Keratinocyte (primary cell): ENCODE measurements around the gene ZACN. TPM values are rescaled to one million over a fixed set of nuclear protein-coding genes. Genes with fewer than 3 reads are reported as not detected.

ENCODE experiments used
- DNase-seq: peaks from one replicate; pipeline ENCODE4 v3.0.0-alpha.2; 2011; ENCODE audit warnings: low read depth, missing footprints, low spot score
- FAIRE-seq: peaks from 2 replicates; lab custom pipeline; 2011; peaks lifted over from hg19 to GRCh38; lab: Jason Lieb, UNC
- H2AFZ ChIP-seq: 2 replicates; pipeline ENCODE4 v1.6.0; 2012; ENCODE audit warnings: low read length, control low read depth, inconsistent platforms; ENCODE audit not compliant: control insufficient read depth
- H3K27ac ChIP-seq: 2 replicates; pipeline ENCODE4 v1.5.1; 2011; ENCODE audit warnings: low read length; ENCODE audit not compliant: control insufficient read depth, insufficient read depth
- H3K27me3 ChIP-seq: 3 replicates; pipeline ENCODE4 v1.6.0; 2011; ENCODE audit warnings: low read length; ENCODE audit not compliant: control insufficient read depth, insufficient read depth; ENCODE audit errors: extremely low read depth
- H3K36me3 ChIP-seq, 2 experiments: 2 replicates in 1 of 2; 3 replicates in 1 of 2; pipeline ENCODE4 v1.5.1; 2011; ENCODE audit warnings: low read length in 2 of 2, mild to moderate bottlenecking in 1 of 2; ENCODE audit not compliant: control insufficient read depth in 2 of 2, insufficient read depth in 2 of 2; ENCODE audit errors: extremely low read depth in 1 of 2
- H3K4me1 ChIP-seq: 3 replicates; pipeline ENCODE4 v1.5.1; 2011; ENCODE audit warnings: low read length; ENCODE audit not compliant: control insufficient read depth, insufficient read depth; ENCODE audit errors: extremely low read depth
- H3K4me2 ChIP-seq: 3 replicates; pipeline ENCODE4 v1.6.0; 2011; ENCODE audit warnings: low read depth, low read length; ENCODE audit not compliant: control insufficient read depth, insufficient read depth; ENCODE audit errors: extremely low read depth
- H3K4me3 ChIP-seq, 3 experiments: fragments of 200-600 bp in 1 of 3; sonication (generic) in 1 of 3; 2 replicates in 2 of 3; 3 replicates in 1 of 3; pipeline ENCODE4 v1.5.1; 2011 to 2016; ENCODE audit warnings: low read length in 3 of 3, mild to moderate bottlenecking in 3 of 3, control low read depth in 2 of 3, inconsistent platforms in 1 of 3, low read depth in 1 of 3, mixed read lengths in 1 of 3, mixed run types in 1 of 3, moderate library complexity in 1 of 3; ENCODE audit not compliant: control insufficient read depth in 2 of 3, insufficient read depth in 2 of 3; ENCODE audit errors: extremely low read depth in 1 of 3
- H3K79me2 ChIP-seq: 2 replicates; pipeline ENCODE4 v1.6.0; 2012; ENCODE audit warnings: low read length; ENCODE audit not compliant: control insufficient read depth, insufficient read depth
- H3K9ac ChIP-seq: 3 replicates; pipeline ENCODE4 v1.6.0; 2011; ENCODE audit warnings: low read length; ENCODE audit not compliant: control insufficient read depth, insufficient read depth; ENCODE audit errors: extremely low read depth
- H3K9me1 ChIP-seq: 3 replicates; pipeline ENCODE4 v1.6.0; 2011; ENCODE audit warnings: low read length; ENCODE audit not compliant: control insufficient read depth, insufficient read depth; ENCODE audit errors: extremely low read depth
- H3K9me3 ChIP-seq: 2 replicates; pipeline ENCODE4 v1.5.1; 2012; ENCODE audit warnings: low read depth, low read length; ENCODE audit not compliant: control insufficient read depth
- H4K20me1 ChIP-seq: 3 replicates; pipeline ENCODE4 v1.6.0; 2011; ENCODE audit warnings: low read length; ENCODE audit not compliant: control insufficient read depth, insufficient read depth; ENCODE audit errors: extremely low read depth
- EZH2 ChIP-seq: IDR thresholded peaks from one replicate; pipeline ENCODE4 v1.6.1; 2012; ENCODE audit warnings: inconsistent platforms, mild to moderate bottlenecking, low read length, moderate library complexity
- dilution Hi-C: fragments of 300-500 bp; cut with MboI; formaldehyde crosslinking; loops from one replicate; pipeline ENCODE4 v1.7.0; 2020; ENCODE audit warnings: low sequenced_read_pairs; ENCODE audit not compliant: extremely low pct_ligation_motif_present
- polyA plus RNA-seq, 5 experiments: library from polyadenylated mRNA; depleted of rRNA in 3 of 5; stranded (reverse) in 3 of 5; stranded (forward) in 1 of 5; unstranded in 1 of 5; fragments of >200 nt; gene quantifications; 1 replicate in 1 of 5; 2 replicates in 3 of 5; 3 replicates in 1 of 5; pipeline versions ENCODE4 v1.2.1 to v1.2.3, GENCODE V29; 2011 to 2012; ENCODE audit warnings: missing spikeins in 2 of 5, low read depth in 1 of 5, low replicate concordance in 1 of 5
- TF ChIP-seq, protein P1 (sequence below), 3 experiments: IDR thresholded peaks in 1 of 3; conservative IDR thresholded peaks in 1 of 3; optimal IDR thresholded peaks in 1 of 3; 2 replicates in 2 of 3; 3 replicates in 1 of 3; pipeline versions ENCODE3 to v1.5.1; 2011; ENCODE audit warnings: low read length in 3 of 3, mild to moderate bottlenecking in 3 of 3, moderate library complexity in 2 of 3, control low read depth in 1 of 3, inconsistent platforms in 1 of 3; ENCODE audit not compliant: insufficient read depth in 2 of 3; ENCODE audit errors: extremely low read depth in 1 of 3

Gene ZACN
- polyA plus RNA-seq, 1 donor (not counting 4 experiments of a cell fraction or from before 2014, with no cell fraction given) = not detected

DNA sequence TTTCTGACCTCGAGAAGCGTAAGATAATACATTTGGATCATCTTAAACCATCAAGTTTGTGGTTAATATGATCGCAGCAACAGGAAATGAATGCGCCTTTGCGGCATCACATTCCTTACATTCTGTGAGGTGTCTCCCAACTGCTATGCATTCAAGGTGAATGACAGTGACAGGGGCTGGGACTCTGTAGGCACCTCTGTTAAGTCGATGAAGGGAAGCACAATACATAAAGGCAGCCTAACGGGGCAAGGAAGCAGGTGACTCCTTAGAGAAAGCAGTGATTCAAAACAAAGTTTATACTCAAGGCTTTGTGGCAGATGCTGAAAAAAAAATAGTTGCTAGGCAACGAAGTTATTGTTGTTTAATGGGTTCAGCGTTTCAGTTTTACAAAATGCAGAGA, 30.3 kb upstream of the ZACN start:
- H3K27ac ChIP-seq = no peak overlapping the region
- no peak overlapping the region for H2AFZ ChIP-seq
- TF ChIP-seq, protein P1, sequence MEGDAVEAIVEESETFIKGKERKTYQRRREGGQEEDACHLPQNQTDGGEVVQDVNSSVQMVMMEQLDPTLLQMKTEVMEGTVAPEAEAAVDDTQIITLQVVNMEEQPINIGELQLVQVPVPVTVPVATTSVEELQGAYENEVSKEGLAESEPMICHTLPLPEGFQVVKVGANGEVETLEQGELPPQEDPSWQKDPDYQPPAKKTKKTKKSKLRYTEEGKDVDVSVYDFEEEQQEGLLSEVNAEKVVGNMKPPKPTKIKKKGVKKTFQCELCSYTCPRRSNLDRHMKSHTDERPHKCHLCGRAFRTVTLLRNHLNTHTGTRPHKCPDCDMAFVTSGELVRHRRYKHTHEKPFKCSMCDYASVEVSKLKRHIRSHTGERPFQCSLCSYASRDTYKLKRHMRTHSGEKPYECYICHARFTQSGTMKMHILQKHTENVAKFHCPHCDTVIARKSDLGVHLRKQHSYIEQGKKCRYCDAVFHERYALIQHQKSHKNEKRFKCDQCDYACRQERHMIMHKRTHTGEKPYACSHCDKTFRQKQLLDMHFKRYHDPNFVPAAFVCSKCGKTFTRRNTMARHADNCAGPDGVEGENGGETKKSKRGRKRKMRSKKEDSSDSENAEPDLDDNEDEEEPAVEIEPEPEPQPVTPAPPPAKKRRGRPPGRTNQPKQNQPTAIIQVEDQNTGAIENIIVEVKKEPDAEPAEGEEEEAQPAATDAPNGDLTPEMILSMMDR (optimal IDR thresholded peaks at IDR 0.05 in 1 of 3, IDR thresholded peaks at IDR 0.05 in 1 of 3, conservative IDR thresholded peaks at IDR 0.05 in 1 of 3; ENCODE audit: extremely low read depth in 1 of 3, insufficient read depth in 2 of 3, low read length in 3 of 3) = no peak
- no peak for TF ChIP-seq EZH2
- H3K9ac ChIP-seq = no peak overlapping the region
- DNase-seq = no peak
- no peaks in the 10 kb centered on the region for H4K20me1 ChIP-seq
- no peaks in the 10 kb centered on the region for H3K9me3 ChIP-seq
- dilution Hi-C loops = no loop called here
- peaks cover 15% of the 10 kb centered on the region for H3K4me1 ChIP-seq
- H3K36me3 ChIP-seq = peaks cover 31 to 63% of the 10 kb centered on the region in 2 experiments
- H3K79me2 ChIP-seq = peaks cover 7% of the 10 kb centered on the region
- no peak overlapping the region for H3K4me2 ChIP-seq
- no peak for FAIRE-seq
- no peaks in the 10 kb centered on the region for H3K27me3 ChIP-seq
- H3K4me3 ChIP-seq = no peak overlapping the region
- peaks cover 3% of the 10 kb centered on the region for H3K9me1 ChIP-seq

DNA sequence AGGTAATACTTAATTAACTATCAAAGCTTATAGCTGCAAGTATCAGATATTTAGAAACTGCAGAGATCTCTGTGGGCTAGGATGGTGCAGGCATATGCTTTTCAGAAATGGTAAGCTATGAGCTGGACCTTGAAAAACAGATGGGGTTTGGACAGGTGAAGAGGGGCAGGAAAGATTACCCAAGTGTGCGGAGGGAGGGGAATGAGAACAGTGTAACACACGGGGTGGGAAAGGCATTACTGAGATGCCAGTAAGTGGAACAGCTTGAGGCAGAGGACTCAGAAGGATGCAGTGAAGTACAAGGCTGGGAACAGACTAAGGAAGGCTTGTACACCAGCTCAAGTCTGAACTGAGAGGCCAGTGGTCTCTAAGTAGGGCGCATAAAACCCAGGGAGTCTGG, 29.7 kb upstream of the ZACN start:
- H3K4me2 ChIP-seq = no peak overlapping the region
- no peaks in the 10 kb centered on the region for H3K27me3 ChIP-seq
- DNase-seq (no peak), FAIRE-seq (no peak)
- no peaks in the 10 kb centered on the region for H4K20me1 ChIP-seq
- dilution Hi-C loops = no loop called here
- peaks cover 21% of the 10 kb centered on the region for H3K4me1 ChIP-seq
- H3K9me3 ChIP-seq = no peaks in the 10 kb centered on the region
- H3K27ac ChIP-seq = no peak overlapping the region
- H3K4me3 ChIP-seq = no peak overlapping the region
- TF ChIP-seq, protein P1 (optimal IDR thresholded peaks at IDR 0.05 in 1 of 3, IDR thresholded peaks at IDR 0.05 in 1 of 3, conservative IDR thresholded peaks at IDR 0.05 in 1 of 3; ENCODE audit: extremely low read depth in 1 of 3, insufficient read depth in 2 of 3, low read length in 3 of 3) = no peak
- no peak for TF ChIP-seq EZH2
- H3K9me1 ChIP-seq = peaks cover 3% of the 10 kb centered on the region
- peaks cover 27 to 60% of the 10 kb centered on the region in 2 experiments for H3K36me3 ChIP-seq
- no peak overlapping the region for H3K9ac ChIP-seq
- peaks cover 7% of the 10 kb centered on the region for H3K79me2 ChIP-seq
- H2AFZ ChIP-seq = no peak overlapping the region
